NCI-H1092 (cell line): ENCODE measurements around the gene S100A16.
"Not testable (repeated sequence)": the region's sequence is repeated elsewhere in the genome, so short reads cannot be mapped to it uniquely, and the experiment has no call there.

Experiments used
- DNase-seq: peaks from one replicate; lab custom pipeline; 2025; lab: John Stamatoyannopoulos, UW

Gene S100A16

GRCh38 chr1:153585006-153585405 lies 27.9 kb downstream of the S100A16 start:
- DNase-seq = no peak

- no peak for DNase-seq
Measured at GRCh38 chr1:153583976-153584375, 29.0 kb downstream of the S100A16 start.

- DNase-seq = not testable (repeated sequence)
Measured at GRCh38 chr1:153583514-153583913, 29.4 kb downstream of the S100A16 start.

- not testable (repeated sequence) for DNase-seq
Measured at GRCh38 chr1:153582836-153583235, 30.1 kb downstream of the S100A16 start.

GRCh38 chr1:153578936-153579335 lies 34.0 kb downstream of the S100A16 start:
- DNase-seq = no peak

GRCh38 chr1:153578490-153578889 lies 34.4 kb downstream of the S100A16 start:
- DNase-seq = no peak

GRCh38 chr1:153577624-153578051 lies 35.3 kb downstream of the S100A16 start:
- DNase-seq = no peak

- DNase-seq = no peak
Measured at GRCh38 chr1:153577138-153577537, 35.8 kb downstream of the S100A16 start.

- not testable (repeated sequence) for DNase-seq
Measured at GRCh38 chr1:153575497-153575896, 37.4 kb downstream of the S100A16 start.

- DNase-seq = not testable (repeated sequence)
Measured at GRCh38 chr1:153575081-153575491, 37.9 kb downstream of the S100A16 start.

GRCh38 chr1:153573351-153573750 lies 39.6 kb downstream of the S100A16 start:
- DNase-seq = no peak

GRCh38 chr1:153572569-153573015 lies 40.3 kb downstream of the S100A16 start:
- peak; percentile 76 for DNase-seq

GRCh38 chr1:153571706-153572105 lies 41.2 kb downstream of the S100A16 start:
- no peak for DNase-seq

GRCh38 chr1:153570874-153571273 lies 42.1 kb downstream of the S100A16 start:
- no peak for DNase-seq

- no peak for DNase-seq
Measured at GRCh38 chr1:153569465-153569864, 43.5 kb downstream of the S100A16 start.

GRCh38 chr1:153568367-153569099 lies 44.4 kb downstream of the S100A16 start:
- DNase-seq = peak; percentile 83

- DNase-seq = no peak
Measured at GRCh38 chr1:153567621-153568366, 45.1 kb downstream of the S100A16 start.

GRCh38 chr1:153566414-153567371 lies 46.2 kb downstream of the S100A16 start:
- DNase-seq = peak; percentile 15

GRCh38 chr1:153565529-153566374 lies 47.2 kb downstream of the S100A16 start, which contains the start of gene S100A2:
Gene S100A2, minus strand, starts transcription at chr1:153565844. Its CDS starts 1,967 bp downstream, at chr1:153563877.
- peak; percentile 41 for DNase-seq

- no peak for DNase-seq
Measured at GRCh38 chr1:153563991-153564390, 48.9 kb downstream of the S100A16 start.

GRCh38 chr1:153563483-153563901 lies 49.4 kb downstream of the S100A16 start:
- DNase-seq = no peak
